HepG2 (cell line): ENCODE results near the gene CRYBA2. TPM values are rescaled to one million over a fixed set of nuclear protein-coding genes. Genes with fewer than 3 reads are reported as not detected.

Experiments used
- AGO1 ChIP-seq: fragments of 200-400 bp; formaldehyde crosslinking; IDR thresholded peaks from 2 replicates; pipeline ENCODE4 v1.6.1; 2017; ENCODE audit warnings: mild to moderate bottlenecking, low read depth, low read length, moderate library complexity; ENCODE audit not compliant: poor library complexity, severe bottlenecking
- DPF2 ChIP-seq: sonication (generic); formaldehyde crosslinking; IDR thresholded peaks from 2 replicates; pipeline ENCODE4 v1.4.0; 2020; ENCODE audit warnings: mild to moderate bottlenecking, low read depth, missing genetic modification reagents, borderline replicate concordance
- ETV5 ChIP-seq: IDR thresholded peaks from 2 replicates; pipeline ENCODE4 v1.6.1; 2018; ENCODE audit warnings: missing biosample characterization, missing genetic modification reagents, inconsistent platforms, borderline replicate concordance
- FOXO4 ChIP-seq: sonication (generic); formaldehyde crosslinking; conservative IDR thresholded peaks from 2 replicates; pipeline ENCODE4 v1.8.1; 2023; ENCODE audit warnings: missing genetic modification reagents
- GLI4 ChIP-seq: sonication (generic); formaldehyde crosslinking; IDR thresholded peaks from 2 replicates; pipeline ENCODE4 v1.5.1; 2020; ENCODE audit warnings: missing genetic modification reagents, mild to moderate bottlenecking, moderate library complexity, borderline replicate concordance
- PITX1 ChIP-seq: sonication (generic); formaldehyde crosslinking; IDR thresholded peaks from 2 replicates; pipeline ENCODE4 v1.5.1; 2020; ENCODE audit warnings: mild to moderate bottlenecking, missing genetic modification reagents
- PRDM10 ChIP-seq: sonication (generic); formaldehyde crosslinking; IDR thresholded peaks from 2 replicates; pipeline ENCODE4 v1.4.0; 2020; ENCODE audit warnings: low read depth, missing genetic modification reagents
- PREB ChIP-seq: sonication (generic); formaldehyde crosslinking; IDR thresholded peaks from 2 replicates; pipeline ENCODE4 v1.4.0; 2020; ENCODE audit warnings: missing genetic modification reagents
- RBAK ChIP-seq: sonication (generic); formaldehyde crosslinking; IDR thresholded peaks from 2 replicates; pipeline ENCODE4 v1.5.1; 2020; ENCODE audit warnings: mild to moderate bottlenecking, missing genetic modification reagents
- SIN3A ChIP-seq: IDR thresholded peaks from 2 replicates; pipeline ENCODE4 v1.6.1; 2011; ENCODE audit warnings: low read depth, mild to moderate bottlenecking, control low read depth, low read length, borderline replicate concordance
- SMARCC2 ChIP-seq: fragments of 450-650 bp; IDR thresholded peaks from 2 replicates; pipeline ENCODE4 v1.6.1; 2017; ENCODE audit warnings: antibody characterized with exemption, mild to moderate bottlenecking
- STAT6 ChIP-seq: sonication (generic); formaldehyde crosslinking; IDR thresholded peaks from 2 replicates; pipeline ENCODE4 v1.4.0; 2020; ENCODE audit warnings: missing genetic modification reagents, mild to moderate bottlenecking, borderline replicate concordance
- SYNCRIP ChIP-seq: fragments of 200-400 bp; formaldehyde crosslinking; IDR thresholded peaks from 2 replicates; pipeline ENCODE4 v1.6.1; 2018; ENCODE audit warnings: mild to moderate bottlenecking, low read depth, low read length; ENCODE audit not compliant: insufficient read depth
- ZFP36L2 ChIP-seq: sonication (generic); formaldehyde crosslinking; IDR thresholded peaks from 2 replicates; pipeline ENCODE4 v1.4.0; 2020; ENCODE audit warnings: missing genetic modification reagents
- ZFP37 ChIP-seq: sonication (generic); formaldehyde crosslinking; IDR thresholded peaks from 2 replicates; pipeline ENCODE4 v1.4.0; 2020; ENCODE audit warnings: missing genetic modification reagents, borderline replicate concordance
- ZNF17 ChIP-seq: sonication (generic); formaldehyde crosslinking; IDR thresholded peaks from 2 replicates; pipeline ENCODE4 v1.5.0; 2020; ENCODE audit warnings: mild to moderate bottlenecking, missing genetic modification reagents
- ZNF274 ChIP-seq: sonication (generic); formaldehyde crosslinking; IDR thresholded peaks from 2 replicates; pipeline ENCODE4 v1.5.1; 2020; ENCODE audit warnings: mild to moderate bottlenecking, missing genetic modification reagents
- ZNF432 ChIP-seq: sonication (generic); formaldehyde crosslinking; IDR thresholded peaks from 2 replicates; pipeline ENCODE4 v1.5.0; 2020; ENCODE audit warnings: missing genetic modification reagents, mild to moderate bottlenecking, borderline replicate concordance
- ZNF816 ChIP-seq: sonication (generic); formaldehyde crosslinking; IDR thresholded peaks from 2 replicates; pipeline ENCODE4 v1.8.0; 2022; ENCODE audit warnings: missing genetic modification reagents, mild to moderate bottlenecking, borderline replicate concordance
- ZSCAN29 ChIP-seq: sonication (generic); formaldehyde crosslinking; conservative IDR thresholded peaks from 2 replicates; pipeline ENCODE4 v1.4.0; 2020; ENCODE audit warnings: mild to moderate bottlenecking, missing genetic modification reagents
- polyA plus RNA-seq, 8 experiments: library from polyadenylated mRNA; depleted of rRNA in 3 of 8; stranded (reverse) in 7 of 8; unstranded in 1 of 8; fragments of >200 nt; fragmentation: Illumina TruSeq in 4 of 8; extraction: Trizol in 4 of 8; gene quantifications; 2 replicates each; pipeline versions ENCODE4 v1.2.1 to v1.2.3, GENCODE V29; 2011 to 2016; ENCODE audit warnings: low read depth in 4 of 8, missing spikeins in 1 of 8, mixed read lengths in 1 of 8; ENCODE audit not compliant: insufficient read depth in 1 of 8
- total RNA-seq, 5 experiments: library from RNA; depleted of rRNA; stranded (reverse); fragments of >200 nt; fragmentation: Illumina TruSeq; extraction: Trizol; gene quantifications; 2 replicates each; pipeline ENCODE4 v1.2.3, GENCODE V29; 2016; ENCODE audit warnings: low read depth in 1 of 5

Gene CRYBA2
- total and polyA plus RNA-seq, 2 of the 13 experiments (the other 11 are each of a cell fraction or from before 2014, with no cell fraction given) = not detected

DNA sequence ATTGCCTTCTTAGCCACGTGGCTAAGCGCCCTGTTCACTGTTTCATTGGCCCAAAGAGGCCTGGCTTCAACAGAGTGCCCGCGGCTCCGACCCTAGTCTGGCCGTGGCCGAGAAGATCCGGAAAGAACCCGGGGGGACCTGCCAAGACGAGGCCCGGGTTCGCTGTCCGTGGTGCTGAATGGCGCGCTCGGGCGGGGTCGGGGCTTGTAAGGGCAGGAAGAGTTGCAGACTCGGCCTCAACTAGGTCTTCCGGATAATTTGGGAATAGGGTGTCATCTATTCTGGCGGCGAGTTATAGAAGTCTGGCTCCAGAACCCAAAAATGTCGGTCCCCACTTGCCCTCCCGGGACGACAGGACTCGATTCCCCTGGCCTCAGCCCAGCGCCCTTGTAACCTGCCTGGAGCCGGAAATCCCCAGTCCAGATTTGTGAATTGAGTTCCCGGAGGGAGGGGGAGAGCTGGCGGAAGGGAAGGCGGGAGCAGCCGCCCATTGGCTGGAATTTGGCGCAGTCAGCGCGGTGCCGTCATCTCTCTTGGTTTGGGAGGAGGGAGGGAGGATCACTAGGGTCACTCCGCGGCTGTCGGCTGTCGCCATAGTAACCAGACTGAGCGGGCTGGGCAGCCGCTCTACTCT lies 30.2 kb downstream of the CRYBA2 start (continued):
- TF ChIP-seq PRDM10 (CRISPR knock-in tag) = 0 out of 2 replicates have a peak, but pooled peaks have one; percentile 59
- no peak for TF ChIP-seq SMARCC2
- peak; percentile 94; the same call in 1 of the 2 replicates for TF ChIP-seq ZFP36L2 (CRISPR knock-in tag)
- 0 out of 2 replicates have a peak, but pooled peaks have one; percentile 72 for TF ChIP-seq ZNF432 (CRISPR knock-in tag)
- TF ChIP-seq SYNCRIP = no peak
- 0 out of 2 replicates have a peak, but pooled peaks have one; percentile 54 for TF ChIP-seq ZSCAN29 (CRISPR knock-in tag)
- TF ChIP-seq PITX1 = peak; percentile 68; the same call in 1 of the 2 replicates
- no peak for TF ChIP-seq DPF2 (CRISPR knock-in tag)
- peak; percentile 91 for TF ChIP-seq ZNF816
- TF ChIP-seq GLI4 = peak; percentile 82; the same call in 1 of the 2 replicates
- peak; percentile 94 for TF ChIP-seq ZFP37 (CRISPR knock-in tag)
- TF ChIP-seq FOXO4 (CRISPR knock-in tag) = 0 out of 2 replicates have a peak, but pooled peaks have one; percentile 73
- TF ChIP-seq RBAK (CRISPR knock-in tag) = no peak
- TF ChIP-seq PREB = no peak; the same call in 1 of the 2 replicates
- TF ChIP-seq STAT6 (CRISPR knock-in tag) = no peak
- TF ChIP-seq AGO1 = no peak
- peak; percentile 61; the same call in 1 of the 2 replicates for TF ChIP-seq SIN3A
- TF ChIP-seq ZNF17 (CRISPR knock-in tag) = no peak
- TF ChIP-seq ZNF274 (CRISPR knock-in tag) = peak; percentile 90; the same call in 1 of the 2 replicates
- peak; percentile 44; the same call in 1 of the 2 replicates for TF ChIP-seq ETV5 (CRISPR knock-in tag)
